Measurements from ENCODE around the gene CCNI. TPM values are rescaled to one million over a fixed set of nuclear protein-coding genes. Genes with fewer than 3 reads are reported as not detected.
A peak's percentile ranks its signal among the peaks of the same experiment; 100 is the strongest.

CCNI gene
- total RNA-seq, 4 donors from 2014 or later = 302 to 449 (median 371) TPM

GRCh38 chr4:77121736-77122240 lies 46.0 kb upstream of the CCNI start:
- DNase-seq = no peak
- no peak for TF ChIP-seq CTCF (IDR thresholded peaks at IDR 0.05)
- no peak for TF ChIP-seq POLR2A (IDR thresholded peaks at IDR 0.05)
- WGBS, 2 donors = 83 to 96% methylated on average over 5 of the region's 5 CpGs
- no peak overlapping the region for H3K27ac ChIP-seq
- no peaks in the 10 kb centered on the region for H3K27me3 ChIP-seq
- no peaks in the 10 kb centered on the region for H3K9me3 ChIP-seq
- H3K4me1 ChIP-seq = no peaks in the 10 kb centered on the region
- H3K36me3 ChIP-seq = no peaks in the 10 kb centered on the region
- no peak overlapping the region for H3K4me3 ChIP-seq (replicated peaks in 1 of 3)
- intact Hi-C loops (cut with DNase I) = no loop called here

- TF ChIP-seq CTCF (IDR thresholded peaks at IDR 0.05) = no peak
- TF ChIP-seq POLR2A (IDR thresholded peaks at IDR 0.05) = no peak
- H3K9me3 ChIP-seq = no peaks in the 10 kb centered on the region
- H3K4me3 ChIP-seq (replicated peaks in 1 of 3) = no peak overlapping the region
- no peak for DNase-seq
- no peak overlapping the region for H3K27ac ChIP-seq
- H3K27me3 ChIP-seq = no peaks in the 10 kb centered on the region
- WGBS, 2 donors = 93 to 94% methylated on average over 8 of the region's 8 CpGs
- H3K4me1 ChIP-seq = no peaks in the 10 kb centered on the region
- intact Hi-C loops (cut with DNase I) = no loop called here
- H3K36me3 ChIP-seq = no peaks in the 10 kb centered on the region
Measured at GRCh38 chr4:77120886-77121508, 45.2 kb upstream of the CCNI start.

GRCh38 chr4:77117721-77118120 lies 41.9 kb upstream of the CCNI start:
- intact Hi-C loops (cut with DNase I) = no loop called here
- no peak for TF ChIP-seq POLR2A (IDR thresholded peaks at IDR 0.05)
- TF ChIP-seq CTCF (IDR thresholded peaks at IDR 0.05) = no peak

GRCh38 chr4:77113069-77113468 lies 37.3 kb upstream of the CCNI start:
- DNase-seq = no peak
- H3K4me1 ChIP-seq = no peaks in the 10 kb centered on the region
- intact Hi-C loops (cut with DNase I) = no loop called here
- H3K4me3 ChIP-seq (replicated peaks in 1 of 3) = no peak overlapping the region
- TF ChIP-seq POLR2A (IDR thresholded peaks at IDR 0.05) (no peak), CTCF (IDR thresholded peaks at IDR 0.05) (no peak)
- no peaks in the 10 kb centered on the region for H3K27me3 ChIP-seq
- H3K27ac ChIP-seq = no peak overlapping the region
- 91 to 96% methylated on average over 18 to 24 of the region's 29 CpGs for WGBS, 2 donors
- H3K36me3 ChIP-seq = no peaks in the 10 kb centered on the region
- H3K9me3 ChIP-seq = no peaks in the 10 kb centered on the region

More at GRCh38 chr4:77117721-77118120, 41.9 kb upstream of the CCNI start:
- H3K4me1 ChIP-seq = no peaks in the 10 kb centered on the region
- H3K27me3 ChIP-seq = no peaks in the 10 kb centered on the region
- H3K4me3 ChIP-seq (replicated peaks in 1 of 3) = no peak overlapping the region
- DNase-seq = no peak
- no peaks in the 10 kb centered on the region for H3K9me3 ChIP-seq
- H3K27ac ChIP-seq = no peak overlapping the region
- no peaks in the 10 kb centered on the region for H3K36me3 ChIP-seq

- intact Hi-C loops (cut with DNase I) = no loop called here
- Histone ChIP-seq H3K27ac (no peak overlapping the region), H3K27me3 (no peaks in the 10 kb centered on the region), H3K4me3 (replicated peaks in 1 of 3) (no peak overlapping the region), H3K36me3 (no peaks in the 10 kb centered on the region), H3K4me1 (no peaks in the 10 kb centered on the region), H3K9me3 (no peaks in the 10 kb centered on the region)
- DNase-seq = peak in 1 of 2 donors; percentile 12
- WGBS, 2 donors = 93 to 100% methylated on average over 1 of the region's 1 CpG
- TF ChIP-seq POLR2A (IDR thresholded peaks at IDR 0.05) (no peak), CTCF (IDR thresholded peaks at IDR 0.05) (no peak)
Measured at GRCh38 chr4:77110730-77111129, 34.9 kb upstream of the CCNI start.
